ENCODE data around the gene ACSF3.

ACSF3 gene

GRCh38 chr16:89149386-89149785 lies 55.7 kb downstream of the ACSF3 start:
- Mint-ChIP-seq H3K9me3 (no peaks in the 10 kb centered on the region), H3K27me3 (no peaks in the 10 kb centered on the region), H3K27ac (no peak overlapping the region), H3K4me1 (ENCODE audit: low read depth) (no peaks in the 10 kb centered on the region), H3K4me3 (no peak overlapping the region), H3K36me3 (ENCODE audit: low read depth) (peaks cover 37% of the 10 kb centered on the region)

GRCh38 chr16:89150090-89150835 lies 56.6 kb downstream of the ACSF3 start:
- H3K4me3 Mint-ChIP-seq: no peak overlapping the region
- H3K36me3 Mint-ChIP-seq (ENCODE audit: low read depth): peaks cover 37% of the 10 kb centered on the region
- H3K27ac Mint-ChIP-seq: peak overlapping the region; percentile 23
- H3K9me3 Mint-ChIP-seq: no peaks in the 10 kb centered on the region
- no peaks in the 10 kb centered on the region for H3K4me1 Mint-ChIP-seq (ENCODE audit: low read depth)
- no peaks in the 10 kb centered on the region for H3K27me3 Mint-ChIP-seq

GRCh38 chr16:89150981-89151380 lies 57.3 kb downstream of the ACSF3 start:
- Mint-ChIP-seq H3K27ac (no peak overlapping the region), H3K4me3 (no peak overlapping the region), H3K9me3 (no peaks in the 10 kb centered on the region), H3K36me3 (ENCODE audit: low read depth) (peaks cover 33% of the 10 kb centered on the region), H3K4me1 (ENCODE audit: low read depth) (no peaks in the 10 kb centered on the region), H3K27me3 (no peaks in the 10 kb centered on the region)

DNA sequence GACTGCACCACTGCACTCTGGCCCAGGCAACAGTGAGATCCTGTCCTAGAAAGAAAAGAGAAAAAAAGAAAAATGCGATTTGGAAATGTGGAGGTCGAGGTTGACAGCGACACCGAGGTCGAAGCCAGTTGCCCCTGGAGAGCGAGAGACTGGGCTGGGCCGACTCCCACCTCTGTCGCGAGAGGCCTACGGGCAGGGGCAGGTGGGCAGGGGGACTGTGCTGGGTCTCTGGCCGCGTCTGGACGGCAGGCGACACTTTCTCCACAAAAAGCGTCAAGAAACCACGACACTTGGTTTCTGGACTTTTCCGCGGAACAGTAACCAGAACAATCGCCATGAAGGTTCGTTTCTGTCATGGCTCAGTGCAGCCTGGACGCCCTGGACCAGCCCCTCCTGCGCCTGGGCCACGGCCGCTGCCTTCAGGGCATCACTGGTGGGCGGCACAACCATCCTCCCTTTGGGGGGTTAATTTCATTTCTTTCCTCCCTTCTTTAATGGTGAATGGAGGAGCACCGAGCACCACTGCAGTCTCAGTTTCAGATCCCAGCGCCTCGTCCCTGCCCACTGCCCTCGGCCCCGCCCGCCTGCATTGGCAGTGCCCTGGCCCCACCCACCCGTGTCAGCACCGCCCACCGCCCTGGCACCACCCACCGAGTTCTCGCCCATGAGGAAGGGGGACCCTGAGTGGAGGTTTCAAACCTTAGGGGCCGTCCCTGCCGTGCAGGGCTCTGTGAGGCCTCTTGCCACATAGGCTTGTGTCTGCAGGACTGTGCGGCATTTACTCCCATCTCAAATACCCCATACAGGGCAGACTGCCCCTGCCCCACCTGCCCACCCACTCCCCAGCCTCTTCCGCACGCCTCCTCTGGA lies 59.4 kb downstream of the ACSF3 start:
- Mint-ChIP-seq H3K4me1 (ENCODE audit: low read depth) (no peaks in the 10 kb centered on the region), H3K36me3 (ENCODE audit: low read depth) (peaks cover 26% of the 10 kb centered on the region), H3K27ac (no peak overlapping the region), H3K9me3 (no peaks in the 10 kb centered on the region), H3K4me3 (no peak overlapping the region), H3K27me3 (no peaks in the 10 kb centered on the region)

DNA sequence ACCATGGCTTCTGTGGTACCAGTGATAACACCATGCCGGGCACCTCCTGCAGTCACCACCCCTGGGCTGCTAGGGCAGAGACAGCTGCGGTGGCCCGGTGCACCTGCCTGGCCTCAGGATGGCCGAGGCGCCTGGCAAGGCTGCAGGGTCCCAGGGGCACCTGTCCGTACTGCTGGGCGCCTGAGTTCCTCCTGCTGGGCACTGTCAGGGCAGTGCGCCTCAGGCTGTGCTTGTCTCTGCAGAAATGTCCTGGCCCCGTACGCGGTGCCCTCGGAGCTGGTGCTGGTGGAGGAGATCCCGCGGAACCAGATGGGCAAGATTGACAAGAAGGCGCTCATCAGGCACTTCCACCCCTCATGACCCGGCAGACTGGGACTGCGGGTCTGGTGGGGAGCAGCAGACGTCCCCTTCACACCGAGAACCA lies 60.2 kb downstream of the ACSF3 start:
- Mint-ChIP-seq H3K4me3 (no peak overlapping the region), H3K36me3 (ENCODE audit: low read depth) (peaks cover 23% of the 10 kb centered on the region), H3K9me3 (no peaks in the 10 kb centered on the region), H3K27me3 (no peaks in the 10 kb centered on the region), H3K4me1 (ENCODE audit: low read depth) (no peaks in the 10 kb centered on the region), H3K27ac (no peak overlapping the region)

GRCh38 chr16:89154390-89155183 lies 60.9 kb downstream of the ACSF3 start:
- Mint-ChIP-seq H3K9me3 (no peaks in the 10 kb centered on the region), H3K27me3 (no peaks in the 10 kb centered on the region), H3K4me3 (no peak overlapping the region), H3K4me1 (ENCODE audit: low read depth) (no peaks in the 10 kb centered on the region), H3K36me3 (ENCODE audit: low read depth) (peaks cover 15% of the 10 kb centered on the region), H3K27ac (no peak overlapping the region)

- H3K27me3 Mint-ChIP-seq: no peaks in the 10 kb centered on the region
- peaks cover 10% of the 10 kb centered on the region for H3K36me3 Mint-ChIP-seq (ENCODE audit: low read depth)
- no peaks in the 10 kb centered on the region for H3K9me3 Mint-ChIP-seq
- H3K27ac Mint-ChIP-seq: no peak overlapping the region
- no peak overlapping the region for H3K4me3 Mint-ChIP-seq
- H3K4me1 Mint-ChIP-seq (ENCODE audit: low read depth): no peaks in the 10 kb centered on the region
Observed at GRCh38 chr16:89155184-89155679, 61.6 kb downstream of the ACSF3 start.

GRCh38 chr16:89155851-89156739 lies 62.4 kb downstream of the ACSF3 start:
- Mint-ChIP-seq H3K9me3 (no peaks in the 10 kb centered on the region), H3K4me3 (no peak overlapping the region), H3K36me3 (ENCODE audit: low read depth) (peaks cover 3% of the 10 kb centered on the region), H3K27ac (no peak overlapping the region), H3K27me3 (no peaks in the 10 kb centered on the region), H3K4me1 (ENCODE audit: low read depth) (no peaks in the 10 kb centered on the region)

DNA sequence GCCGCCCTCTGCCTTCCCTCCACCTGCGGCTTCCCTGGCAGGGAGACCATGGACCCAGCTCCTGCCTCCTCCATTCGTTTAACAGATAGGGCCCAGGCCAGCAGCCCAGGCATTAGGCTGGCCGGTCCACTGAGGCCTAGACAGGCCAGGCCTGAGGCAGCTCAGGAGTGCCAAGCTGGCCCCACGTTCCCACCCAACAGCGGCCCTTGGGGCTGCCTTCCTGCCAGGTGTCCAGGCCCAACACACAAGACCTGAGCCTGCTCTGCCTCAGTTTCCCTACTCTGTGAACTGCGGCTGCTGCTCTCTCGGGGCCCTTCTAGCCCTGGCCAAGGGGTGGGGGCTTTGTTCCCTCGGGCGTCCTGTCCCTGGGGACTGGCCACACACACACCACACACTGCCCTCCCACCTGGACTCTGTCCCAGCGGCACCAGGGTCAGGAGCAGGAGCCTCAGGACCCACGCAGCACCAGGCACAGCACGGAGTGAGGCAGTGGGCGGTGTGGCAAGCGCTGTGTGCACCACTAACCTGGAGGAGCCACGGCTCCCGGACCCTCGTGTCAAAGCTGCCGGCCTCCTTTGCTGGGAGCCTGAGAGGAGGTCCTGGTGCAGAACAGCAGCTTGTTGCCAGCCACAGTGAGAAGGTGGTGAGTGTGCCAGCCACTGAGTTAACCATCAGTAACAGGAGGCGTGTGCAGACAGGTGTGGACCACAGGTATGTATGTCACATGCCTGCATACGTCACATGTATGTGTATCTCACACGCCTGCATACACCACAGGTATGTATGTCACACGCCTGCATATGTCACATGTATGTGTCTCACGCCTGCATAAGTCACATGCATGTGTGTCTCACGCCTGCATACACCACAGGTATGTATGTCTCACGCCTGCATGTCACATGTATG lies 63.3 kb downstream of the ACSF3 start:
- no peaks in the 10 kb centered on the region for H3K9me3 Mint-ChIP-seq
- no peak overlapping the region for H3K27ac Mint-ChIP-seq
- no peaks in the 10 kb centered on the region for H3K36me3 Mint-ChIP-seq (ENCODE audit: low read depth)
- H3K27me3 Mint-ChIP-seq: no peaks in the 10 kb centered on the region
- no peak overlapping the region for H3K4me3 Mint-ChIP-seq
- no peaks in the 10 kb centered on the region for H3K4me1 Mint-ChIP-seq (ENCODE audit: low read depth)

- Mint-ChIP-seq H3K36me3 (ENCODE audit: low read depth) (no peaks in the 10 kb centered on the region), H3K27ac (no peak overlapping the region), H3K27me3 (no peaks in the 10 kb centered on the region), H3K4me3 (no peak overlapping the region), H3K4me1 (ENCODE audit: low read depth) (no peaks in the 10 kb centered on the region), H3K9me3 (no peaks in the 10 kb centered on the region)
Observed at GRCh38 chr16:89157778-89158177, 64.1 kb downstream of the ACSF3 start.

GRCh38 chr16:89159066-89159849 lies 65.6 kb downstream of the ACSF3 start:
- H3K27me3 Mint-ChIP-seq: no peaks in the 10 kb centered on the region
- no peak overlapping the region for H3K4me3 Mint-ChIP-seq
- H3K36me3 Mint-ChIP-seq (ENCODE audit: low read depth): no peaks in the 10 kb centered on the region
- H3K27ac Mint-ChIP-seq: no peak overlapping the region
- H3K9me3 Mint-ChIP-seq: no peaks in the 10 kb centered on the region
- H3K4me1 Mint-ChIP-seq (ENCODE audit: low read depth): no peaks in the 10 kb centered on the region

DNA sequence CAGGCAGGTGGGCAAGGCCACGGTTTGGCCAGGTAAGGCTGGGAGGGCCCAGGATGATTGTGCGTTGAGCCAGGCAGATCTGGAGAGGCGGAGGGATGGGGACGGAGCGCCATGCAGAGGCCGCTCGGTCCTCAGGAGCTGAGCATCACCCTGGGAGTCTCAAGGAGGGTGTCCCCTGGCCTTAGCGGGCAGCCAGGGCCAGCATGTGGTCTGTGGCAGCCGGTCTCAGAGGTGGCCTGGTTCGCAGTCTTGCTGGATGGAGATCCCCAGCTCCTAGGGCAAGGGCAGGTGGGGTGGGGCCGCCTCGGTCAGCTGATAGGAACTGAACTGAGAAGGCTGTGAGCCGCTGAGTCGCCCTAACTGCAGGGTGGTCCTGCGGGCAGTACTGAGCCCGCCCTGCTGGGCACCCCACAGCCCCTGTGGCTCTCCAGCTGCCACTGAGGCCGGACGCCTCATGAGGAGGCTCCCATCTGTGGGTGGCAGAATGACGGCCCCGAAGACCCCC lies 66.2 kb downstream of the ACSF3 start:
- H3K9me3 Mint-ChIP-seq: no peaks in the 10 kb centered on the region
- H3K36me3 Mint-ChIP-seq (ENCODE audit: low read depth): no peaks in the 10 kb centered on the region
- no peaks in the 10 kb centered on the region for H3K4me1 Mint-ChIP-seq (ENCODE audit: low read depth)
- H3K27ac Mint-ChIP-seq: no peak overlapping the region
- no peaks in the 10 kb centered on the region for H3K27me3 Mint-ChIP-seq
- H3K4me3 Mint-ChIP-seq: no peak overlapping the region
